ENCODE measurements around the gene NR1D1. TPM values are rescaled to one million over a fixed set of nuclear protein-coding genes. Genes with fewer than 3 reads are reported as not detected.

NR1D1 gene
- polyA plus RNA-seq, 1 of the 3 experiments (the other 2 are of a cell fraction), result 6.5 TPM

- peaks cover 48% of the 10 kb centered on the region for H3F3A ChIP-seq (replicated peaks; ENCODE audit: insufficient read depth)
- CTCF ChIA-PET, result interaction anchor here (0.9 to 6.5 kb wide), 41 partner anchors 9 to 183 kb away, joined by 3 to 100 read pairs (median 8); partner anchors contain the start of genes CASC3, CSF3, MED24 and MSL1
- peak overlapping the region; percentile 75; the same call in 1 of the 2 replicates for H3K4me2 ChIP-seq
- TF ChIP-seq MAX (IDR thresholded peaks at IDR 0.05; ENCODE audit: low read depth) (no peak), JUND (IDR thresholded peaks at IDR 0.05) (no peak), TEAD4 (IDR thresholded peaks at IDR 0.05; ENCODE audit: borderline replicate concordance, insufficient read depth) (no peak), EP300 (IDR thresholded peaks at IDR 0.05; ENCODE audit: borderline replicate concordance in 1 of 2, low read depth in 1 of 2, low read length in 1 of 2) (no peak), TAF1 (IDR thresholded peaks at IDR 0.05; ENCODE audit: borderline replicate concordance, low read depth, low read length) (no peak), FOSL2 (IDR thresholded peaks at IDR 0.05; ENCODE audit: borderline replicate concordance, low read depth) (no peak), CTCF (IDR thresholded peaks at IDR 0.05) (no peak), USF2 (IDR thresholded peaks at IDR 0.05; ENCODE audit: borderline replicate concordance, low read depth, low read length) (no peak), TCF12 (IDR thresholded peaks at IDR 0.05) (no peak), MEF2A (IDR thresholded peaks at IDR 0.05; ENCODE audit: borderline replicate concordance, low read depth) (no peak), FOXM1 (IDR thresholded peaks at IDR 0.05; ENCODE audit: low read depth) (no peak), REST (IDR thresholded peaks at IDR 0.05; ENCODE audit: low read depth, low read length) (no peak), RCOR1 (IDR thresholded peaks at IDR 0.05; ENCODE audit: low read length) (no peak), IRF3 (IDR thresholded peaks at IDR 0.05; ENCODE audit: low read depth, low read length) (no peak), CHD2 (IDR thresholded peaks at IDR 0.05; ENCODE audit: low read length, partially characterized antibody) (no peak), GABPA (IDR thresholded peaks at IDR 0.05; ENCODE audit: low read depth) (no peak), SIN3A (IDR thresholded peaks at IDR 0.05; ENCODE audit: borderline replicate concordance, low read depth, low read length) (no peak)
- no peaks in the 10 kb centered on the region for H3K79me2 ChIP-seq (ENCODE audit: insufficient read depth)
- H3K36me3 ChIP-seq (replicated peaks in 1 of 2; ENCODE audit: control insufficient read depth in 1 of 2, insufficient read depth in 2 of 2, low read length in 1 of 2), result no peaks in the 10 kb centered on the region
- H3K4me3 ChIP-seq (ENCODE audit: low read depth in 2 of 2, low read length in 1 of 2), result no peak overlapping the region
- POLR2A ChIA-PET, result interaction anchor here (0.5 to 5.0 kb wide), 13 partner anchors 10 to 132 kb away, joined by 3 to 25 read pairs (median 5); partner anchors contain the start of genes CASC3, MED24, MSL1 and NR1D1
- H3K9me2 ChIP-seq, result no peaks in the 10 kb centered on the region
- peak overlapping the region; percentile 30 to 66; a peak in 3 of 4 replicates for H3K27ac ChIP-seq (ENCODE audit: low read depth in 2 of 2, low read length in 1 of 2)
- H3K4me1 ChIP-seq (ENCODE audit: control insufficient read depth in 1 of 2, insufficient read depth in 2 of 2, low read depth in 1 of 2, low read length in 1 of 2), result peaks cover 37 to 41% of the 10 kb centered on the region in 2 experiments
- no peaks in the 10 kb centered on the region for H3K27me3 ChIP-seq (ENCODE audit: insufficient read depth)
- H2AFZ ChIP-seq (ENCODE audit: low read depth), result peak overlapping the region; percentile 59; the same call in 1 of the 2 replicates
- no peaks in the 10 kb centered on the region for H3K9me3 ChIP-seq
- no peak for DNase-seq
- no peak overlapping the region for H3K9ac ChIP-seq
- no peaks in the 10 kb centered on the region for H4K20me1 ChIP-seq (ENCODE audit: insufficient read depth)
- WGBS (ENCODE audit: low lambda C conversion rate), result 78% methylated on average over 4 of the region's 4 CpGs
Measured at GRCh38 chr17:40112718-40113109, 12.3 kb upstream of the NR1D1 start.
